ENCODE results near the gene CTIF.

CTIF gene

DNA sequence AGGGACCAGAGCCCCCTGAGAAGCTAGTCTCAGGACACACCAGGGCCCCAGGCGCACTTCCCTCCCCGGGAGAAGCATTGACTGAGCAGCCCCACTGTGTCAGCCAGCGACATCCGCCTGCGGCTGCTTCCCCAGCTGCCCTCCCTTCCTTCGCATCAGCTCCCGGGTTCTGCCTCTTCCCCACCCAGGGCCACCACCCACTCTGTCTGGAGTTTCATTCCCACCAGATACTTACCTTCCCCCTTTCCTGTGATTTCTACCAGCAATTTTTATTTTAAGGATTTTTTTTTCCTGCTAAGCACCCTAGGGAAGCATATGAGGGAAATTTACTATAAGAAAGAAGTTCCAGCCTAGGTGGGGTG is 312.7 kb downstream of the CTIF start:
- no peak for DNase-seq (ENCODE audit: low read depth)

GRCh38 chr18:48852292-48852691 is 313.5 kb downstream of the CTIF start:
- DNase-seq (ENCODE audit: low read depth) = no peak

GRCh38 chr18:48852794-48853193 is 314.0 kb downstream of the CTIF start:
- no peak for DNase-seq (ENCODE audit: low read depth)

DNA sequence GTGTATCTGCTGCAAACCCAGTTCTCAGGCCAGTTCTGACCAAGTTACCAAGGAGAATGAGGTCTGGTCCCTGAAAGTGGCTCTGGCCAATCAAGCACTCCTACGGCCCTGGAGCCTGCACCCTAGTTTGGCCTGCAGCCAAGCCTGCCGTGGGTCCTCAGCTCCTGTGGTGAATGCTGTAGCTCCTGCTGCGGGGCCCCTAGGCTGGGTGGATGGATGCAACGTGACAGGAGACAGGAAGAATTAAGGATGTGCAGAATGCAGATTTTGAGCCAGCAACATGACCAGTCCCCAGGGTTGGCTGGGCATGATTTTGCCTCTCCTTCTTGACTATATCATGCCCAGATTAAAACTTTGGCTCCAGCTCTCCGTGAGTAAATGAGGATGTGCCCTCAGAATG is 314.8 kb downstream of the CTIF start:
- no peak for DNase-seq (ENCODE audit: low read depth)

- DNase-seq (ENCODE audit: low read depth) = no peak
These were observed 315.9 kb downstream of the CTIF start for GRCh38 chr18:48854780-48855179.

DNA sequence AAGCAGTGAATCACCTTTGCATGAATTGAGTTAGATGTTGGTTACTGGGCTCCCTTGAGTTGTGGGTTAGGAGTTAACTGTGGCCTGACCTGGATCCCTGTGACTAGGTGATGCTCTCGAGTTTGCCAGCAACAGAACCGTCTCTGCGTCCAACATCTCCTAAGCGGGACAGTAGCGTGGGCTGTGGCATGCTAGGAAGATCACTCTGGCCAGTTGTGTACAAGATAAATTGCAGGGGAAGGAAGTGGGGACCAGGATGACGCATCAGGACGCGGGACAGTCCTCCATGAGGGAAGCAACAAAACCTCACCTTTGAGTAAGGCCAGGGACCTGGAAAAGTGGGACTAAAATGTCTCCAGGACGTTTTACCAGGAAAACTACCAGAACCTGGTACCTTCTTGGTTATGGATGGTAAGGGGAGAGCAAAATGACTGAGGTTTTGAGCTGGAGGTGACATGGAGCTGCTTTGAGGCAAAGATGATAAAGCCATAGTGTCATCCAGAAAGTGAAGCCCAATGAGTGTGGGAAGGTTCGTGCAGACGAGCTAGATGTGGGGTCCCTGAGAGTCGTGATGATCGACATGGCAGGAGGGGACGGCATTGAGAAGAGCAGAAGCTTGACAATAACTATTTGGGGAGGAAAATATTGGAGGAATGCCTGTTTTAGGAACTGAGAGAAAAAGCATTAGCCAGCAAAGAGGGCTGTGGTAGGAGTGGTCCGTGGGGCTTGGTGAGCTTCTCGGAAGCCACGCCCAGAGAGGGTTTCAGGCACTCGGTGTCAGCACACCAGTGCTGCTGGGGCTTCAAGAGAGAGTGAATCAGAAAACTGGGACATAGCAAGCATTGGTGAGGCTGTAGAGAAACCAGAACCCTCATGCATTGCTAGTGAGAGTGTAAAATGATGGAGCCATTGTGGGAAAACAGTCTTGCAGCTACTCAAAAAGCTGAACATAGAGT is 316.9 kb downstream of the CTIF start:
- DNase-seq (ENCODE audit: low read depth) = no peak

- DNase-seq (ENCODE audit: low read depth) = no peak
These were observed 318.3 kb downstream of the CTIF start for GRCh38 chr18:48857023-48857694.

DNA sequence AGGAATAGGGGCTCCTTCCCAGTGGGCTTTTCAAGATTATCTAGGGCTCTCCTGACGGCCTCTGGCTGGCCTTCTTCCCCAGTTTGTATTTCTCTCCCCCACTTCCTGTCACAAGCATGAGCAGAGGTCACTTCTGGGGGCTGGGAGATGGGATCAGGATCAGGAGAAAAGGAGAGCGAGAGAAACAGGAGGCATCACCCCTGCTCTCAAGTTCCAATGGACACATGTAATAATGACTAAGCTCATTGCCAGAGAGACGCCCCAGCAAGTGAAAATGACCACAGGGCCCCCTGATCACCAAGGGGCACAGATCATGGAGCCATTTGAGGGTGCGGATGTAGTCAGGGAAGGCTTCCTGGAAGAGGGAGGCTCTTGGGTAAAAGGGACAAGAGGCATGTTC is 319.8 kb downstream of the CTIF start:
- no peak for DNase-seq (ENCODE audit: low read depth)

DNA sequence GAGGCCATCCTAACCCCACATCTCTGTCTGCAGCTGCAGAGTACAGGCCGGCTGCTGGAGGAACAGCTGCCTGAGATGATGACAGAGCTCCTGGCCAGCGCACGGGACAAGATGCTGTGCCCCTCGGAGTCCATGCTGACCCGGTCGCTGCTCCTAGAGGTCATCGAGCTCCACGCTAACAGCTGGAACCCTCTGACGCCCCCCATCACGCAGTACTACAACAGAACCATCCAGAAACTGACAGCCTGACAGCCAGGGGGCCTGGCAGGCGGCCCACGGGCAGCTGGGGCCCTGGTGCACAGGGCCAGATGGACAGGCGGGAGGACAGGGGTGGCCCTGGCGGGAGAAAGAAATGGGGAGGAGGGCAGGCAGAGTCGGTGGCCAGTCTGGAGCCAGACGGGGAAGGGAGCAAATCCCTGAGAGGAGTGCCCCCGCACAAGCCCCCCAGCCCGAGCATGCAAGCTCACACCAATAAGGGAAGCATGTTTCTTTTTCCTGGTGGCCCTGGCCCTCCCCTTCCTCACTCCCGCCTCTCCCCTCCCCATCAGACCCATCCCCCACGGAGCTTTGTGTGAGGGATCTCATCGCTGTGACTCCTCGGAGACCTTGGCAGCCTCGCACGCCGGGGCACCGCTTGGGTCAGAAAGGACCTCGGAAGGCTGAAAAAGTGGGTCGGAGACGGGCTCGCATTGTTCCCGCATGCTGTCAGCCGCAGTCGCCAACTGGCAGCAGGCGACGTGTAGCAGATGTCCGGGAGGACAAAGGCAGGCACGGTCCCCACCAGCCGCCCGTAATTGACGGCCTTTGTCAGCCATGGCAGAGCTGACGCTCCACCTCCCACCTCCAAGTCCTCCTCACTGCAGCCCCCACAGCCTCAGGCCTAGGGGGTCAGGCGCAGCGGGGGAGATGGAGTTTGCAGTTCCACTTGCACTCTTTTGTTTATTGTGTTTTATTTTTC is 320.8 kb downstream of the CTIF start:
- DNase-seq (ENCODE audit: low read depth) = no peak

DNA sequence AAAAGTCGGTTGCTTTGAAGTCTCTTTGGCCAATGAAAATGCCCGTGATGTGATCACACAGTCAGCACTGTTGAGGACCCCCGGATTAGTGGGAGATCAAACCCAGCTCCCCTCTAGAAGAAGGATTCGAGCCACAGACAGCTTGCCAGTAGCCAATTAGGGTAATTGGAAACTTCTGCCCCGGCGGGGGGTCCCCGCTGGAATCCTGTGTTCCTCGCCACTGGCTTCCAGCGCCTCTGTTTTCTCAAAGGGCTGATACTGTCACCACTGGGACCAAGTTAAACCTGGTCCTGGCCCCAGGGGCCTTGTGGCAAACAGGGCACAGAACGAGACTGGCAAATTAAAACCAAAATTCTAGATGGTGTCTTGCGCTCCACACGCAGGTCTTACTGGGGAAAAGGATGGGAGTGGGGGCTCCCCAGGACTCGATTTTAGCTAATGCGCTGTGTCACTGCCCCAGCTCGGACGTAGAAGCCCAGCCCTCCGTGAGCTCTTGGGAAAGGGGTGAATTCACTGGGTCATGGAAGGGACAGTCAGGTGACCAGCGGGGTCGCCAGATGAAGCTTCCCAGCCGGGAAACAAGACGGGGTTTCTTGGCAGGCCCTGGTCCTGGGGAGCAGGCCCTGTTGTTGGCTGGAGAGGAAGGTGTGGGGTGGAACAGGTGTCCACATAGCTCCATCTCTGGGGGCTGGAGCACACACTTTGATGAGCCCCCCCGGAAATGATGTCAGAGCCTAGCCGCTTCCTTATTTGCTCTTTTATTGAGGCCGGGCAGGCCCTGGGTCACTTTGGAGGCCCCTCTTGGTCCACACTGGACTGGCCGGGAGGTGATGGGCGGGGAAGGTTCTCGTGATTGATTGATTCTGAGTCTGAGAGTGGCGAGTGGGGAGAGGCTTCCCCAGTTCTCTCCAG is 321.7 kb downstream of the CTIF start:
- no peak for DNase-seq (ENCODE audit: low read depth)

DNA sequence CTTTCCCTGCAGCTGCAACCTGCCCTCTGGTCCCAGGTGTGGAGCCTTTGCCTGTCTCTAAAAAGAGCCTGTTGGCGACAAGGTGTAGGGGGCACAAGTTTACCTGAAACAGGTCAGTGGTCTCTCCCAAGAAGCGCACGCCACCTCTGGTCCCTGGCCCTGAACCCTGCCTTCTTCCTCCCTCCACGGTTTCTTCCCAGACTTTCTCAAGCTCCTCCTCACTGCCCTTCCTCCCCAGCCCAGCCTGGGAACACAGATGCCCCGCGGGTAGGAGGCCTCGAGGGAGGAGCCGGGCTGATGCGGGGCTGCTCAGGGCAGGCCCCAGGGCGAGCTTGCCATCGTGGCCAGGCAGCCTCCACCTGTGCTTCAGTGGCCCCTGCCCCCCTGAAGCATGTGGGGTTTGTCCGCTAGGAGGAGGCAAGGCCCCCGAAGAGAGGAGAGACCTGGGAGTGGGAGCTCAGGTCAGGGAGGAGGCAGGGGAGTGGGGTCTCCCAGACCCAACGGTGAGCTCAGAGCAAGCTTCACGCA is 322.4 kb downstream of the CTIF start:
- no peak for DNase-seq (ENCODE audit: low read depth)

- no peak for DNase-seq (ENCODE audit: low read depth)
These were observed 323.3 kb downstream of the CTIF start for GRCh38 chr18:48862132-48862531.

- no peak for DNase-seq (ENCODE audit: low read depth)
These were observed 323.9 kb downstream of the CTIF start for GRCh38 chr18:48862678-48863270.

DNA sequence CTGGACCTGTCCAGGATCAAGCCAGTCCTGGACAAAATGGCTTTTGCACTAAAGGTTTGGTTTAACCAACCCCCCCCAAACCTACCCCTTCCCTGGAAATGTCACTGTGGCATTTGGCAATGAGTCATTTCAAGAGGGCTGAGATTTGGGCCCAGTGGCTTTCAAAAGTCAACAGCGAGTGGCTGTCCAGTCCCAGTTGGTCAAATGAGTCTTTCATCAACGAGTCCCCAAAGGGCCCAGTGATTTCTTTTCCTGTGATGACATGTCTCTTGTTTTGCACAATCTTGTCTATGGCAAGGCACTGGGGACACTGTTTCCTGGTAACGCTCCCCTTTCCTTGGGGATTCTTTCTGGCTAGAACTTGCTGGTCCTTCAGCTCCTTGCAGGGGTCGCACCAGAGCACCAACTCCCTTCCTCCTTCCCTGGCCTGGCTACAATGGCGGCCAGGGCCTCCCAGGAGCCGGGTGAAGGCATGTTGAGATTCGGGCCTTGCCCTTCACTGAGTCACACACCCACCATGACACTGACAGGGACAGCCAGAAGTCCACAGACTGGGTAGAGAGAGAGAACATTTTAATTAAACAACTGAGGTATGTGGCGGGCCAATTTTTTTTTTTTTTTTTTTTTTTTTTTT is 324.7 kb downstream of the CTIF start:
- no peak for DNase-seq (ENCODE audit: low read depth)

GRCh38 chr18:48864876-48865275 is 326.0 kb downstream of the CTIF start:
- no peak for DNase-seq (ENCODE audit: low read depth)

GRCh38 chr18:48866028-48866733 is 327.4 kb downstream of the CTIF start:
- DNase-seq (ENCODE audit: low read depth) = no peak

GRCh38 chr18:48866856-48867255 is 328.0 kb downstream of the CTIF start:
- DNase-seq (ENCODE audit: low read depth) = no peak

DNA sequence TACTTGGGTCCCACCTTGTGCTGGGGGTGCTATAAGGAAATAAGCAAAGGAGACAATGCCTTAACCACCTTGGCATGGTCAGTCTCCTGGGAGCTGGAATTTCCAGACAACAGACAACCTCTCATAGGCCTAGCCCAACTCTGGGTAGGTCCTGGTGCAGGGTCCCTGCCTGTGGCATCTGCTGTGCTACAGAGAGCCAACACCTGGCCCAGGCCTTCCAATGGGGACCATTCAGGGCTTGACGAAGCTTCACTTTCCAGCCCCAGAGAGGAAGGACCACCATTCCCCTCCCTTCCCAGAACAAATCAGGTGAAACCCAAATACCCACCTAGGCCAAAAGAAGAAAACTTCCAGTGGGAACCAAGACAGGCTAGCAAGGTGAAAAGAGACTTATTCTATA is 329.1 kb downstream of the CTIF start:
- DNase-seq (ENCODE audit: low read depth) = no peak
